ENCODE data around the gene CTSE. TPM values are rescaled to one million over a fixed set of nuclear protein-coding genes. Genes with fewer than 3 reads are reported as not detected.
"Not testable (repeated sequence)": the region's sequence is repeated elsewhere in the genome, so short reads cannot be mapped to it uniquely, and the experiment has no call there.

Gene CTSE
- total RNA-seq, 4 donors from 2014 or later: not detected

GRCh38 chr1:206065547-206066145 is 42.0 kb upstream of the CTSE start:
- Histone ChIP-seq H3K27ac (no peak overlapping the region), H3K27me3 (no peaks in the 10 kb centered on the region), H3K4me1 (peaks cover 0 to 5% (median 0%) of the 10 kb centered on the region in 4 donors), H3K9me3 (no peaks in the 10 kb centered on the region), H3K4me3 (no peak overlapping the region), H3K36me3 (no peaks in the 10 kb centered on the region)
- no peak for DNase-seq (ENCODE audit: low spot score in 2 of 2)
- 81 to 100% methylated on average over 4 of the region's 4 CpGs for WGBS, 2 donors
- TF ChIP-seq, protein P1, sequence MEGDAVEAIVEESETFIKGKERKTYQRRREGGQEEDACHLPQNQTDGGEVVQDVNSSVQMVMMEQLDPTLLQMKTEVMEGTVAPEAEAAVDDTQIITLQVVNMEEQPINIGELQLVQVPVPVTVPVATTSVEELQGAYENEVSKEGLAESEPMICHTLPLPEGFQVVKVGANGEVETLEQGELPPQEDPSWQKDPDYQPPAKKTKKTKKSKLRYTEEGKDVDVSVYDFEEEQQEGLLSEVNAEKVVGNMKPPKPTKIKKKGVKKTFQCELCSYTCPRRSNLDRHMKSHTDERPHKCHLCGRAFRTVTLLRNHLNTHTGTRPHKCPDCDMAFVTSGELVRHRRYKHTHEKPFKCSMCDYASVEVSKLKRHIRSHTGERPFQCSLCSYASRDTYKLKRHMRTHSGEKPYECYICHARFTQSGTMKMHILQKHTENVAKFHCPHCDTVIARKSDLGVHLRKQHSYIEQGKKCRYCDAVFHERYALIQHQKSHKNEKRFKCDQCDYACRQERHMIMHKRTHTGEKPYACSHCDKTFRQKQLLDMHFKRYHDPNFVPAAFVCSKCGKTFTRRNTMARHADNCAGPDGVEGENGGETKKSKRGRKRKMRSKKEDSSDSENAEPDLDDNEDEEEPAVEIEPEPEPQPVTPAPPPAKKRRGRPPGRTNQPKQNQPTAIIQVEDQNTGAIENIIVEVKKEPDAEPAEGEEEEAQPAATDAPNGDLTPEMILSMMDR (IDR thresholded peaks at IDR 0.05): no peak
- no peak for TF ChIP-seq POLR2A (IDR thresholded peaks at IDR 0.05)

DNA sequence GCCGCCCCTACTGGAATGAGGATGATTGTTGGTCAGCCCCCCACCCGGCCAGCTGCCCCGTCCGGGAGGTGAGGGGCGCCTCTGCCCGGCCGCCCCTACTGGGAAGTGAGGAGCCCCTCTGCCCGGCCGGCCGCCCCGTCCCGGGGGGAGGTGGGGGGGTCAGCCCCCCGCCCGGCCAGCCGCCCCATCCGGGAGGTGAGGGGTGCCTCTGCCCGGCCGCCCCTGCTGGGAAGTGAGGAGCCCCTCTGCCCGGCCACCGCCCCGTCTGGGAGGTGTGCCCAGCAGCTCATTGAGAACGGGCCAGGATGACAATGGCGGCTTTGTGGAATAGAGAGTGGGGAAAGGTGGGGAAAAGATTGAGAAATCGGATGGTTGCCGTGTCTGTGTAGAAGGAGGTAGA is 40.8 kb upstream of the CTSE start:
- not testable (repeated sequence) for DNase-seq (ENCODE audit: low spot score in 2 of 2); H3K27me3 ChIP-seq; H3K27ac ChIP-seq; H3K4me1 ChIP-seq; H3K36me3 ChIP-seq; H3K9me3 ChIP-seq; H3K4me3 ChIP-seq
- WGBS, 2 donors: 68 to 78% methylated on average over 9 to 13 of the region's 25 CpGs

GRCh38 chr1:206064001-206064400 is 40.3 kb upstream of the CTSE start:
- DNase-seq (ENCODE audit: low spot score in 2 of 2); H3K4me1 ChIP-seq; H3K4me3 ChIP-seq; H3K27ac ChIP-seq; H3K36me3 ChIP-seq; H3K27me3 ChIP-seq; H3K9me3 ChIP-seq: not testable (repeated sequence)
- no CpG with 5 or more reads among the region's 35 CpGs for WGBS, 2 donors

DNA sequence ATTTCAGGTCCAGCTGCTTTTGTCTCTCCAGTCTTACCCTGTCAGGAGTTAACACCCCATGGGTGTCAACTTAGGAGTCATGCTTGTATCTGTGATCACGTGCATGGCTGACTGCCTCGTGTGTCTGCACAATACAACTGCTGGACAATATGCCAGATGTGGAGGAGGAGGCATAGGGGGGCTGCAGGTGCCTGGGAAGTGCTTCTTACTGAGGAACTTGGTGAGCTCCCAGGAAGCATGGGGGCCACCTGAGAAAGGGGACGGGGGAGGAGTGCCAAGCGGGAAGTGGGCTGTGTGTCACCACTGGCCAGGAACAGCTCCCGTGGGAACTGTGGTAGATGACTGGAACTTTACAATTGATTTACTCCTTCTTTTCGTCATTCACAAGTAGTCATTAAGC is 38.8 kb upstream of the CTSE start:
- WGBS, 2 donors: 66 to 79% methylated on average over 6 of the region's 6 CpGs

GRCh38 chr1:206060844-206061243 is 37.1 kb upstream of the CTSE start:
- 86 to 88% methylated on average over 3 of the region's 3 CpGs for WGBS, 2 donors
- no peak for DNase-seq (ENCODE audit: low spot score in 2 of 2)
- H3K27ac ChIP-seq: no peak overlapping the region

More for the DNA sequence above, 38.8 kb upstream of the CTSE start:
- TF ChIP-seq POLR2A (IDR thresholded peaks at IDR 0.05): no peak
- TF ChIP-seq EP300 (IDR thresholded peaks at IDR 0.05): no peak
- TF ChIP-seq, protein P1 (IDR thresholded peaks at IDR 0.05): no peak
- H3K4me3 ChIP-seq: no peak overlapping the region
- no peaks in the 10 kb centered on the region for H3K36me3 ChIP-seq
- no peaks in the 10 kb centered on the region for H3K27me3 ChIP-seq
- no peaks in the 10 kb centered on the region for H3K9me3 ChIP-seq
- H3K4me1 ChIP-seq: peaks cover 0 to 5% (median 0%) of the 10 kb centered on the region in 4 donors
- no peak for DNase-seq (ENCODE audit: low spot score in 2 of 2)
- no peak overlapping the region for H3K27ac ChIP-seq

DNA sequence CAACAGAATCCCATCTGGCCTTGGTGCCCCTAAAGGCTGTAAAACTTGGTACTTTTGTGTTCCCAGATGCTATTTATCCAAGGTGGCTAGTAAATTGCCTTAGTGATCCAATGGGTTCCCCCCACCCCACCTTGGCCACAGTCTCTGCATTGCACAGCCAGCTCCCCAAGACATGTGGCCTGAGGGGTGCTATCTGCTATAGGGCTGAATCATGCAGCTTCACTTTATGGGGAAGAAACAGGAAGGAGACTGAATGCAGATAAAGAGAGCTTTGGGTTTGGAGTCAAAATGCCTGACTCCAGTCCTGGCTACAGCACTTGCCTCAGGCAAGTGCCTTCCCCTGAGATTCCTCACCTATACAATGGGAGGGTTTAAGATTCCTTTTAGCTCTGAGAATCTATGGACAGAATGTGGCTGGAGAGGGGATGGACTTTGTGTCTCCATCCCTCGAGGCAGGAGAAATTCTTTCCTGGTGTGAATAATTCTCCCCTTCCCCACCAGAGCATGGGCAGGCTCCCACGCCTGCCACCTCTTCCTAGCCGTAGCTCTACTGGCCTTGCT is 35.7 kb upstream of the CTSE start:
- H3K27ac ChIP-seq: no peak overlapping the region
- WGBS, 2 donors: 80 to 91% methylated on average over 3 of the region's 3 CpGs
- TF ChIP-seq POLR2A (IDR thresholded peaks at IDR 0.05) (no peak), EP300 (IDR thresholded peaks at IDR 0.05) (no peak)
- TF ChIP-seq, protein P1 (IDR thresholded peaks at IDR 0.05): no peak
- no peaks in the 10 kb centered on the region for H3K27me3 ChIP-seq
- no peaks in the 10 kb centered on the region for H3K36me3 ChIP-seq
- no peaks in the 10 kb centered on the region for H3K9me3 ChIP-seq
- no peak for DNase-seq (ENCODE audit: low spot score in 2 of 2)
- H3K4me1 ChIP-seq: no peaks in the 10 kb centered on the region
- H3K4me3 ChIP-seq: no peak overlapping the region

More at GRCh38 chr1:206060844-206061243, 37.1 kb upstream of the CTSE start:
- TF ChIP-seq, protein P1 (IDR thresholded peaks at IDR 0.05): no peak
- no peak for TF ChIP-seq EP300 (IDR thresholded peaks at IDR 0.05)
- TF ChIP-seq POLR2A (IDR thresholded peaks at IDR 0.05): no peak
- Histone ChIP-seq H3K27me3 (no peaks in the 10 kb centered on the region), H3K36me3 (no peaks in the 10 kb centered on the region), H3K9me3 (no peaks in the 10 kb centered on the region), H3K4me3 (no peak overlapping the region), H3K4me1 (no peaks in the 10 kb centered on the region)

Measured in tibial nerve (tissue), 4 donors.